Measurements from ENCODE around the gene TNFRSF12A. TPM values are rescaled to one million over a fixed set of nuclear protein-coding genes. Genes with fewer than 3 reads are reported as not detected.

The TNFRSF12A gene
- total and polyA plus RNA-seq, 2 of the 8 experiments (the other 6 are each of a cell fraction or from before 2014, with no cell fraction given), result 81.0 to 82.5 TPM

DNA sequence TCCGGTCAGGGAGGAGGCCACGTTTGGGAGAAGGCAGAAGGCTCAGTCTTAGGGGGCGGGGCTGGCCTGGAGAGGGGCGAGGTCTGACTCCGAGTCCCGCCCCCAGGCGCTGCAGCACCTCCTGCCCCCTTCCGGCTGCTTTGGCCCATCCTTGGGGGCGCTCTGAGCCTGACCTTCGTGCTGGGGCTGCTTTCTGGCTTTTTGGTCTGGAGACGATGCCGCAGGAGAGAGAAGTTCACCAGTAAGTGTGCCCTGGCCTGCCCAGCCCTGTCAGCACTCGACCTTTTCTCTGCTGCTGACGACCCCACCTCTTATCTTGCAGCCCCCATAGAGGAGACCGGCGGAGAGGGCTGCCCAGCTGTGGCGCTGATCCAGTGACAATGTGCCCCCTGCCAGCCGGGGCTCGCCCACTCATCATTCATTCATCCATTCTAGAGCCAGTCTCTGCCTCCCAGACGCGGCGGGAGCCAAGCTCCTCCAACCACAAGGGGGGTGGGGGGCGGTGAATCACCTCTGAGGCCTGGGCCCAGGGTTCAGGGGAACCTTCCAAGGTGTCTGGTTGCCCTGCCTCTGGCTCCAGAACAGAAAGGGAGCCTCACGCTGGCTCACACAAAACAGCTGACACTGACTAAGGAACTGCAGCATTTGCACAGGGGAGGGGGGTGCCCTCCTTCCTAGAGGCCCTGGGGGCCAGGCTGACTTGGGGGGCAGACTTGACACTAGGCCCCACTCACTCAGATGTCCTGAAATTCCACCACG is 1.5 kb downstream of the TNFRSF12A start (continued):
- TF ChIP-seq, protein P1, sequence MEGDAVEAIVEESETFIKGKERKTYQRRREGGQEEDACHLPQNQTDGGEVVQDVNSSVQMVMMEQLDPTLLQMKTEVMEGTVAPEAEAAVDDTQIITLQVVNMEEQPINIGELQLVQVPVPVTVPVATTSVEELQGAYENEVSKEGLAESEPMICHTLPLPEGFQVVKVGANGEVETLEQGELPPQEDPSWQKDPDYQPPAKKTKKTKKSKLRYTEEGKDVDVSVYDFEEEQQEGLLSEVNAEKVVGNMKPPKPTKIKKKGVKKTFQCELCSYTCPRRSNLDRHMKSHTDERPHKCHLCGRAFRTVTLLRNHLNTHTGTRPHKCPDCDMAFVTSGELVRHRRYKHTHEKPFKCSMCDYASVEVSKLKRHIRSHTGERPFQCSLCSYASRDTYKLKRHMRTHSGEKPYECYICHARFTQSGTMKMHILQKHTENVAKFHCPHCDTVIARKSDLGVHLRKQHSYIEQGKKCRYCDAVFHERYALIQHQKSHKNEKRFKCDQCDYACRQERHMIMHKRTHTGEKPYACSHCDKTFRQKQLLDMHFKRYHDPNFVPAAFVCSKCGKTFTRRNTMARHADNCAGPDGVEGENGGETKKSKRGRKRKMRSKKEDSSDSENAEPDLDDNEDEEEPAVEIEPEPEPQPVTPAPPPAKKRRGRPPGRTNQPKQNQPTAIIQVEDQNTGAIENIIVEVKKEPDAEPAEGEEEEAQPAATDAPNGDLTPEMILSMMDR (IDR thresholded peaks at IDR 0.05; ENCODE audit: control extremely low read depth in 1 of 3, insufficient read depth in 1 of 3, low read depth in 1 of 3, low read length in 3 of 3), result peak; percentile 57 to 76 (median 64)
- TF ChIP-seq TAF1 (IDR thresholded peaks at IDR 0.05; ENCODE audit: low read depth, low read length), result peak; percentile 40; the same call in 1 of the 2 replicates
- no peak for TF ChIP-seq TAF7 (optimal IDR thresholded peaks at IDR 0.05; ENCODE audit: borderline replicate concordance, low read depth, low read length)
- no peak for TF ChIP-seq BCL11A (IDR thresholded peaks at IDR 0.05; ENCODE audit: low read depth in 2 of 2, low read length in 2 of 2)
- 0 out of 2 replicates have a peak, but pooled peaks have one; percentile 48 for TF ChIP-seq YY1 (IDR thresholded peaks at IDR 0.05; ENCODE audit: low read depth, low read length)
- peak in 1 of 2 experiments; percentile 76; a peak in 1 of 3 replicates for TF ChIP-seq POLR2A (IDR thresholded peaks at IDR 0.05; ENCODE audit: control extremely low read depth in 1 of 2, low read depth in 2 of 2, low read length in 2 of 2)
- TF ChIP-seq, protein P2, sequence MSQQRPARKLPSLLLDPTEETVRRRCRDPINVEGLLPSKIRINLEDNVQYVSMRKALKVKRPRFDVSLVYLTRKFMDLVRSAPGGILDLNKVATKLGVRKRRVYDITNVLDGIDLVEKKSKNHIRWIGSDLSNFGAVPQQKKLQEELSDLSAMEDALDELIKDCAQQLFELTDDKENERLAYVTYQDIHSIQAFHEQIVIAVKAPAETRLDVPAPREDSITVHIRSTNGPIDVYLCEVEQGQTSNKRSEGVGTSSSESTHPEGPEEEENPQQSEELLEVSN (IDR thresholded peaks at IDR 0.05), result no peak
- no peak for TF ChIP-seq GABPA (IDR thresholded peaks at IDR 0.05; ENCODE audit: borderline replicate concordance, insufficient read depth, low read length)
- no peak for TF ChIP-seq SP2 (IDR thresholded peaks at IDR 0.05; ENCODE audit: low read length)
- 0 out of 2 replicates have a peak, but pooled peaks have one; percentile 18 for TF ChIP-seq SP4 (IDR thresholded peaks at IDR 0.05; ENCODE audit: low read length)
- no peak for TF ChIP-seq NANOG (IDR thresholded peaks at IDR 0.05; ENCODE audit: insufficient read depth, low read depth, low read length, poor library complexity, severe bottlenecking)
- TF ChIP-seq CHD1 (IDR thresholded peaks at IDR 0.05; ENCODE audit: low read depth, low read length), result no peak
- TF ChIP-seq TCF12 (IDR thresholded peaks at IDR 0.05; ENCODE audit: low read depth, low read length), result no peak
- no peak for TF ChIP-seq TEAD4 (IDR thresholded peaks at IDR 0.05; ENCODE audit: low read depth, low read length)
